Fibroblast of mammary gland (primary cell): ENCODE data around the gene SMOC2.

Experiments
- DNase-seq: peaks from one replicate; pipeline ENCODE4 v3.0.0-alpha.2; 2010; ENCODE audit warnings: low read depth
- H3K4me3 ChIP-seq: 2 replicates; pipeline ENCODE4 v1.5.1; 2011; ENCODE audit warnings: low read depth, mild to moderate bottlenecking, low read length, moderate library complexity; ENCODE audit not compliant: control insufficient read depth
- CTCF ChIP-seq: conservative IDR thresholded peaks from 2 replicates; pipeline ENCODE4 v1.5.1; 2011; ENCODE audit warnings: low read depth, low read length, inconsistent platforms; ENCODE audit not compliant: control insufficient read depth, insufficient read depth

Gene SMOC2

DNA sequence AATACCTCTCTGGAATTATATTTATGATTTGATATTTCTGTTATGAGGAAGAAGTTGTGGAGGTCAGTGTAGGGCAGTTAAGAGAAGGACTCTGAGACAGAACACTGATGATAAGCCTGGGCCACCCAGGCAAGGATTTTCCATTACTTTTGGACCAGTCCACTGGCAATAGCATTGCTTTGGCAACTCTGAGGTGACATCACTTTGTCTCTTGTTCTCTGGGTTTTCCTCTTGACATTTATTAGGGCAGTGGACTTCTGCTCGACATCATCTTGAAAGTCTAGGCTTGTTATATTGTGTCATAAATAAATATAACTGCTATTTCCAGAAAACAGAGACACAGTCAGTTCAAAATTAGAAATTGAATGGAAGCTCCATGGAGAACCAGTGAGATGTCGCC, 268.0 kb downstream of the SMOC2 start:
- DNase-seq = no peak
- TF ChIP-seq CTCF = no peak
- H3K4me3 ChIP-seq = no peak overlapping the region

DNA sequence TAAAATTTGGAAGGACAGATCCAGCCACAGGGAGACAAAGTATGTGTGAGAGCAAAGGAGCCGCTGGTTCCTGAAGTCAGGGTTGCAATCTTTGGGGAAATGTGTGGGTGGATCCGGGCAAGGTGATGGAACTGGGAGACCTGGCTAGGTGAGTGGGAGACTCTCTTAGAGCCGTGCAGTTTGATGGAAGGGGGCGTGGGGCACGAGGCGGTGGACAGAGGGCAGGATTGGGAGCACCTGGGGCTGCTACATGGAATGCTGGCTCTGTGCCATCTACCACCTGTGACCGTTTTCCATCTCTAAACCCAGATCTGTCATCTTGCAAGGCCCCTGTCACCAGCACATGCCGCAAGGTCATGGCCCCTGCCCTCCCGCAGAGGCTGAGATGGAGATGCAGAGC, 268.4 kb downstream of the SMOC2 start:
- no peak for DNase-seq
- TF ChIP-seq CTCF = no peak
- no peak overlapping the region for H3K4me3 ChIP-seq

DNA sequence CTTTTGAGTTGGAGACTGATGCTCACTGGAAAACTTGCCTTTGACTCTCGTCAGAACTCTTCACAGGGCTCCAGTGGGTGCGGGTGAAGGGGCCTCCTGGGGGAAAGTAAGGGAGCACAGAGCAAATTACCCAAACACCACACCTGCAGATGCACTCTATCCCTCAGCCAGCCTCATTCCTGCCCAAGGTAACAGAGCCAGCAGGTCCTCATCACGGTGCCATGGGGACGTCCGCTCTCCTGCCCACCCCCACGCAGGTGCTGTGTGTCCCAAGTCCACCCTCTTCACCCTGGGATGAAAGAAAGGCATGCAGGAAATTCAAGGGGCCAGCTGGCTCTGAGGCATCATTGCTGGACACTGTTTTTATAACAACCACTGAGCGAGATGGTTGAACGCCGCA, 269.0 kb downstream of the SMOC2 start:
- no peak for TF ChIP-seq CTCF
- H3K4me3 ChIP-seq = no peak overlapping the region
- DNase-seq = no peak

DNA sequence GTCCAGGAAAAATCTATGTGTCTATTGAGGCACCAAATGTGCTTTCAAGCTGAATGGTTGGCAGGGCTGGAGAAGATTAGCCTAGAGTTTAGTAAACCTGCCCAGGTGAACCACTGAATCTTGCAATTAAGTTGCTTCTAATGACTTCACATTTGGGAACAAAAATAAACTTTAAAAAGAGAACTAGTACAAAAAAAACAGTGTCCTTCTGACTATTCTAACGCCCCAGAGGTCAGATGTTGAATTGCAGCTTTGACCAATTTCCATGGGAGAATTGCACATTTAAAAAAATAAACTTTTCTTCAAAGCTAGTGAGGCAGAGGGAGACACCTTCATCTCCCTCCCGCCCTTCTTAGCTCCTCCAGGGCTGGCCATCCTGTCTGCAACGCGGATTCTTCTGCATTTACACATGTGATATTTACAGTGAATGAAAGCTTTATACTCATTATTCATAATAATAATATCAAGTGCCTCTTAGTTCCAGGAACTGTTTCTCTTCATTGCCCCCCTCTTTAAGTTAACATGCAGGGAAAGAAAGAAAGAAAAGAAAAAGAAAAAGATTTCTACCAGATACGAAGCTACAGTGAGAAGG, 270.2 kb downstream of the SMOC2 start:
- H3K4me3 ChIP-seq = no peak overlapping the region
- peak; percentile 5 for DNase-seq
- TF ChIP-seq CTCF = peak; percentile 44

DNA sequence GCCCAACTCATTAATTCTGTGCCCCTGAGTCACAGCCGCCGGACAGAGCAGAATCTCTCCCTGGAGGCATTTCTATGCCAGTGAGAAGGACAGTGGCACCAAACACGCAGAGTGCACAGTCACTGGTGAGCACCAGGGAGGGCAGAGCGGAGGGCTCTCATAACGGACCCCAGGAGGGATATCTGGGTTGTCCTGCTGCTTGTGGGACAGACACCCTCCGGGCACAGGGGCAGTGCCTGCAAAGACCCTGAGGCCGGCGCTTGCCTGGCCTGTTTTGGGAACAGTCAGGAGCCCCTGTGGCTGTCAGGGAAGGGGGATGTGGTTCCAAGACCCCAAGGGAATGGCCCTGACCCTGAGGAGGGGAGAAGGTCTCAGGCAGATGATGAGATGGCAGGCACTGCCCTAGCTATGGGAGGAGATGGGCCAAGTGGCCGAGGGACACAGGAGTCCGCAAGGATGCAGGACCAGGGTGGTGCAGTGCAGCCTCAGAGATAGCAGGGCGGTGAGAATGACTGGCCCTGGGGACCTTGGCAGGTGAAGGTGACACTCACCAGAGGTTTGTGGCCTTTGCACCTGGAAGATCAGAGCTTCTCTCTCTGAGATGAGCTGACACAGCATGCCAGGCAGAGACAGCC, 270.8 kb downstream of the SMOC2 start:
- no peak overlapping the region for H3K4me3 ChIP-seq
- TF ChIP-seq CTCF = no peak
- no peak for DNase-seq

GRCh38 chr6:168712993-168713392, 272.0 kb downstream of the SMOC2 start:
- no peak for DNase-seq
- no peak overlapping the region for H3K4me3 ChIP-seq
- TF ChIP-seq CTCF = no peak

DNA sequence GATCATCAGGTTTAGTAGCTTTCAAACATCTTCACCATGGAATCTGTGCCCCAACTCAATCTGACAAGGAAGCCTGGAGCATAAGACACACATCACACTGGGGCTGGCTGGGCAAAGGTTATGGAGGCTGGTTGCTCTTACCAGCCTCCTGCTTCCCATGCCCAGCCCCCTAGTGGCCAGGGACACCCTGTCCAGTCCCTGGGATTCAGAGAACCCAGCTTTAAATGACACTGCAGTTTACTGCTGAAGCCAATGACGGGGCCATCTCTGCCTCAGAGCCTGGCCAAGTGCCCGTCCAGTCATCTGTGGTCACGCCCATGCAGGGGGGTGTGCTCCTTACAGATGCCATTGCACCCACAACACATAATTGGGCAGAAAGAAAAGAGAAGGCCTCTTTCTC, 272.9 kb downstream of the SMOC2 start:
- no peak overlapping the region for H3K4me3 ChIP-seq
- peak; percentile 24 for TF ChIP-seq CTCF
- peak; percentile 8 for DNase-seq
